ENCODE results near the gene PKP1.
"Not testable (repeated sequence)": the region's sequence is repeated elsewhere in the genome, so short reads cannot be mapped to it uniquely, and the experiment has no call there.

The PKP1 gene

GRCh38 chr1:201282931-201283829, at the start of gene PKP1:
TSS of gene PKP1 (plus strand) at chr1:201283506. CDS start at chr1:201283703, 197 bp downstream.
- H3K27me3 ChIP-seq (ENCODE audit: control insufficient read depth, low read length): peaks cover 16% of the 10 kb centered on the region
- no peaks in the 10 kb centered on the region for H3F3A ChIP-seq (ENCODE audit: control insufficient read depth, insufficient read depth)
- no peaks in the 10 kb centered on the region for H3K4me1 ChIP-seq (ENCODE audit: control insufficient read depth, low read length)
- H3K36me3 ChIP-seq (ENCODE audit: control insufficient read depth, low read length): no peaks in the 10 kb centered on the region
- TF ChIP-seq EZH2phosphoT487 (IDR thresholded peaks at IDR 0.05; ENCODE audit: borderline replicate concordance, low read length): no peak
- TF ChIP-seq CTCF (IDR thresholded peaks at IDR 0.05; ENCODE audit: low read depth, low read length, poor library complexity, severe bottlenecking): no peak
- H3K27ac ChIP-seq (ENCODE audit: low read depth, low read length): no peak within 1 kb of the TSS
- no peaks in the 10 kb centered on the region for H3K9me3 ChIP-seq (ENCODE audit: control insufficient read depth, insufficient read depth, low read length)
- no peaks in the 10 kb centered on the region for H3K9me2 ChIP-seq (replicated peaks; ENCODE audit: control insufficient read depth, low read length)
- H4K20me1 ChIP-seq (ENCODE audit: control insufficient read depth, insufficient read depth, low read depth, low read length): no peaks in the 10 kb centered on the region
- no peak within 1 kb of the TSS for H3K4me3 ChIP-seq (ENCODE audit: low read length)
- H3K4me2 ChIP-seq (ENCODE audit: low read length): no peak within 1 kb of the TSS
- H3K79me2 ChIP-seq (ENCODE audit: control insufficient read depth, low read length): no peaks in the 10 kb centered on the region

GRCh38 chr1:201239646-201240045, 43.7 kb upstream of the PKP1 start:
- H4K20me1 ChIP-seq (ENCODE audit: control insufficient read depth, insufficient read depth, low read depth, low read length); H3K4me2 ChIP-seq (ENCODE audit: low read length); H3K9me3 ChIP-seq (ENCODE audit: control insufficient read depth, insufficient read depth, low read length): not testable (repeated sequence)

DNA sequence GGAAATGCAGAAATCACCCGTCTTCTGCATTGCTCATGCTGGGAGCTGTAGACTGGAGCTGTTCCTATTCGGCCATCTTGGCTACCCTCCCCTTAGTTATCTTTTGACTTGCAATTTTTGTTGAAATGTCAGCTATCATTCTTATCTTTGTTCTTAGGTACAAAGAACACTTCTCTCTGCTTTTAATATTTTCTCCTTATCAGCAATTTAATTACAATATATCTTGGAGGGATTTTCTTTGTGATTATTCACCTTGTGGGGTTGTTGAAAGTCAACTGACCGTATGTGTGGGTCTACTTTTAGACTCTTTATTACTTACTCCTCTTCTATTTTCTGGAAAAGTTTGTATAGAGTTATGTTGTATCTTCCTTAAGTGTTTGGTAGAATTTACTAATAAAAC, 43.1 kb upstream of the PKP1 start:
- Histone ChIP-seq H4K20me1 (ENCODE audit: control insufficient read depth, insufficient read depth, low read depth, low read length) (no peaks in the 10 kb centered on the region), H3K4me1 (ENCODE audit: control insufficient read depth, low read length) (0 out of 2 replicates have a peak, but pooled peaks cover 4% of the 10 kb centered on the region), H3K27ac (ENCODE audit: low read depth, low read length) (no peak overlapping the region), H3K27me3 (ENCODE audit: control insufficient read depth, low read length) (peaks cover 10% of the 10 kb centered on the region), H3K9me2 (replicated peaks; ENCODE audit: control insufficient read depth, low read length) (no peaks in the 10 kb centered on the region), H3K79me2 (ENCODE audit: control insufficient read depth, low read length) (no peaks in the 10 kb centered on the region), H3K4me2 (ENCODE audit: low read length) (no peak overlapping the region), H3K9me3 (ENCODE audit: control insufficient read depth, insufficient read depth, low read length) (no peaks in the 10 kb centered on the region), H3F3A (ENCODE audit: control insufficient read depth, insufficient read depth) (no peaks in the 10 kb centered on the region), H3K4me3 (ENCODE audit: low read length) (no peak overlapping the region), H3K36me3 (ENCODE audit: control insufficient read depth, low read length) (no peaks in the 10 kb centered on the region)
- TF ChIP-seq CTCF (IDR thresholded peaks at IDR 0.05; ENCODE audit: low read depth, low read length, poor library complexity, severe bottlenecking): no peak
- TF ChIP-seq EZH2phosphoT487 (IDR thresholded peaks at IDR 0.05; ENCODE audit: borderline replicate concordance, low read length): no peak

More at GRCh38 chr1:201239646-201240045, 43.7 kb upstream of the PKP1 start:
- H3K27ac ChIP-seq (ENCODE audit: low read depth, low read length); H3F3A ChIP-seq (ENCODE audit: control insufficient read depth, insufficient read depth); H3K9me2 ChIP-seq (replicated peaks; ENCODE audit: control insufficient read depth, low read length); H3K36me3 ChIP-seq (ENCODE audit: control insufficient read depth, low read length); H3K4me3 ChIP-seq (ENCODE audit: low read length); H3K79me2 ChIP-seq (ENCODE audit: control insufficient read depth, low read length); H3K27me3 ChIP-seq (ENCODE audit: control insufficient read depth, low read length); H3K4me1 ChIP-seq (ENCODE audit: control insufficient read depth, low read length): not testable (repeated sequence)

DNA sequence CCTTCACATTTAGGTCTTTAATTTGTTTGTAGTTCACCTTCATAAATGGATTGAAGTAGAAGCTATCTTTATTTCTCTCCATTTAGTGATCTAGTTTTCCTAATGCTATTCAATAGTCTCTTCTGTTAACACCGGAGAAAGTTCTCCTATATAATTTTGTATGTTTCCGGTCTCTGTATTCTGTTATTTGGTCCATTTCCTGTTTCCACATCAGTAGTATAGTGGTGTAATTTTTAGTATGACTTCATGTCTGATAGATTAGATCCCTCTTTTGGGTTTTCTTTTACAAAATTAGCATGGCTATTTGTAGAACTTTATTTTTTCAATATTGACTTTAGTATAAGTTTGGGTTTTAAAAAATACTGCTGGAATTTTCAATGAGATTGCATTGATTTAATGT, 41.6 kb upstream of the PKP1 start:
- Histone ChIP-seq H3K36me3 (ENCODE audit: control insufficient read depth, low read length) (no peaks in the 10 kb centered on the region), H3K4me2 (ENCODE audit: low read length) (no peak overlapping the region), H3K27me3 (ENCODE audit: control insufficient read depth, low read length) (peaks cover 12% of the 10 kb centered on the region), H3K27ac (ENCODE audit: low read depth, low read length) (no peak overlapping the region), H3F3A (ENCODE audit: control insufficient read depth, insufficient read depth) (no peaks in the 10 kb centered on the region), H3K9me3 (ENCODE audit: control insufficient read depth, insufficient read depth, low read length) (no peaks in the 10 kb centered on the region), H3K79me2 (ENCODE audit: control insufficient read depth, low read length) (no peaks in the 10 kb centered on the region), H3K4me3 (ENCODE audit: low read length) (no peak overlapping the region), H3K4me1 (ENCODE audit: control insufficient read depth, low read length) (0 out of 2 replicates have a peak, but pooled peaks cover 4% of the 10 kb centered on the region), H3K9me2 (replicated peaks; ENCODE audit: control insufficient read depth, low read length) (no peaks in the 10 kb centered on the region), H4K20me1 (ENCODE audit: control insufficient read depth, insufficient read depth, low read depth, low read length) (no peaks in the 10 kb centered on the region)
- TF ChIP-seq CTCF (IDR thresholded peaks at IDR 0.05; ENCODE audit: low read depth, low read length, poor library complexity, severe bottlenecking): no peak
- no peak for TF ChIP-seq EZH2phosphoT487 (IDR thresholded peaks at IDR 0.05; ENCODE audit: borderline replicate concordance, low read length)

Measured in DOHH2 (cell line).